Measurements from ENCODE around the gene ANAPC2.

Gene ANAPC2, protein sequence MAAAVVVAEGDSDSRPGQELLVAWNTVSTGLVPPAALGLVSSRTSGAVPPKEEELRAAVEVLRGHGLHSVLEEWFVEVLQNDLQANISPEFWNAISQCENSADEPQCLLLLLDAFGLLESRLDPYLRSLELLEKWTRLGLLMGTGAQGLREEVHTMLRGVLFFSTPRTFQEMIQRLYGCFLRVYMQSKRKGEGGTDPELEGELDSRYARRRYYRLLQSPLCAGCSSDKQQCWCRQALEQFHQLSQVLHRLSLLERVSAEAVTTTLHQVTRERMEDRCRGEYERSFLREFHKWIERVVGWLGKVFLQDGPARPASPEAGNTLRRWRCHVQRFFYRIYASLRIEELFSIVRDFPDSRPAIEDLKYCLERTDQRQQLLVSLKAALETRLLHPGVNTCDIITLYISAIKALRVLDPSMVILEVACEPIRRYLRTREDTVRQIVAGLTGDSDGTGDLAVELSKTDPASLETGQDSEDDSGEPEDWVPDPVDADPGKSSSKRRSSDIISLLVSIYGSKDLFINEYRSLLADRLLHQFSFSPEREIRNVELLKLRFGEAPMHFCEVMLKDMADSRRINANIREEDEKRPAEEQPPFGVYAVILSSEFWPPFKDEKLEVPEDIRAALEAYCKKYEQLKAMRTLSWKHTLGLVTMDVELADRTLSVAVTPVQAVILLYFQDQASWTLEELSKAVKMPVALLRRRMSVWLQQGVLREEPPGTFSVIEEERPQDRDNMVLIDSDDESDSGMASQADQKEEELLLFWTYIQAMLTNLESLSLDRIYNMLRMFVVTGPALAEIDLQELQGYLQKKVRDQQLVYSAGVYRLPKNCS

GRCh38 chr9:137188490-137189296 is at the start of gene ANAPC2, which contains the start of gene SSNA1:
Gene ANAPC2, minus strand, starts transcription at chr9:137188560. Its CDS starts 28 bp downstream, at chr9:137188532.
Gene SSNA1, plus strand, starts transcription at chr9:137188676. Its CDS starts 51 bp downstream, at chr9:137188727.
- DNase-seq (ENCODE audit: low read depth) = peak; percentile 91
- peak within 1 kb of the TSS; percentile 96 for H3K4me3 ChIP-seq (ENCODE audit: low read length)
- peak; percentile 42 for TF ChIP-seq CTCF (conservative IDR thresholded peaks at IDR 0.05; ENCODE audit: low read length)

GRCh38 chr9:137236936-137237421 is 48.6 kb upstream of the ANAPC2 start:
- no peak for TF ChIP-seq CTCF (conservative IDR thresholded peaks at IDR 0.05; ENCODE audit: low read length)
- H3K4me3 ChIP-seq (ENCODE audit: low read length) = no peak overlapping the region
- DNase-seq (ENCODE audit: low read depth) = no peak

DNA sequence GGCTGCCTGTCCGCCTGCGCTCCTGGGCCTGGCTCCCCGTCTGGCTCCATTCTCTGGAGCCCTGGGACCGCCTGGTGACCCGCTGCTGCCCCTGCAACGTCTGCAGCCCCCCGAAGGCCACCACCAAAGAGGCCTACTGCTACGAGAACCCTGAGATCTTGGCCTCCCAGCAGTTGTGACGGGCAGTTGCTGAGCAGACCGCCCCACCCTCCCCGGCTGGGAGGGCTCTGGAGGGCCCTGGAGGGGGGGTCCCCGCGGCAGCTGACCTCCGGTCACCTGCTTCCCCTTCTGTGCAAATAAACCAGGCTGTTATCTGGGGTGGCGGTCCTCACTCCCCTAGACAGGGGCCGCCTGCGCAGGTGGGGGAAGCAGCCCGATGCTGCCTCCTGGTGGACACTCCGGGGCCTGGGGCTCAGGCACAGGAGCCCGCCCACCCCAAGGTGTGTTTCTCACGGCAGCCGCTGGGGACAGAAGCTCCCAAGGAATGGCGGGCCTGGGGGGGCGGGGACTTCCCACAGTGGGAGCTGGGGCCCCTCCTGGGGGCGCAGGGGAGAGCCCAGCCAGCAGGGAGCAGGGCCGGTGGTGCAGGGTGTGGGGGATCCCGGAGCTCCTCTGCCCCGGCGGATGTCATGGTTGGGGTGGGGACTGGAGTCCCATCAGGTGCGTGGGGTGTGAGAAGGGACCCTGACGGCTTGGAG is 48.0 kb upstream of the ANAPC2 start:
- peak; percentile 74 for TF ChIP-seq CTCF (conservative IDR thresholded peaks at IDR 0.05; ENCODE audit: low read length)
- peak; percentile 62 for DNase-seq (ENCODE audit: low read depth)
- H3K4me3 ChIP-seq (ENCODE audit: low read length) = no peak overlapping the region

GRCh38 chr9:137235424-137236237 is 47.3 kb upstream of the ANAPC2 start:
- TF ChIP-seq CTCF (conservative IDR thresholded peaks at IDR 0.05; ENCODE audit: low read length) = 0 out of 2 replicates have a peak, but pooled peaks have one; percentile 4
- no peak overlapping the region for H3K4me3 ChIP-seq (ENCODE audit: low read length)
- DNase-seq (ENCODE audit: low read depth) = no peak

DNA sequence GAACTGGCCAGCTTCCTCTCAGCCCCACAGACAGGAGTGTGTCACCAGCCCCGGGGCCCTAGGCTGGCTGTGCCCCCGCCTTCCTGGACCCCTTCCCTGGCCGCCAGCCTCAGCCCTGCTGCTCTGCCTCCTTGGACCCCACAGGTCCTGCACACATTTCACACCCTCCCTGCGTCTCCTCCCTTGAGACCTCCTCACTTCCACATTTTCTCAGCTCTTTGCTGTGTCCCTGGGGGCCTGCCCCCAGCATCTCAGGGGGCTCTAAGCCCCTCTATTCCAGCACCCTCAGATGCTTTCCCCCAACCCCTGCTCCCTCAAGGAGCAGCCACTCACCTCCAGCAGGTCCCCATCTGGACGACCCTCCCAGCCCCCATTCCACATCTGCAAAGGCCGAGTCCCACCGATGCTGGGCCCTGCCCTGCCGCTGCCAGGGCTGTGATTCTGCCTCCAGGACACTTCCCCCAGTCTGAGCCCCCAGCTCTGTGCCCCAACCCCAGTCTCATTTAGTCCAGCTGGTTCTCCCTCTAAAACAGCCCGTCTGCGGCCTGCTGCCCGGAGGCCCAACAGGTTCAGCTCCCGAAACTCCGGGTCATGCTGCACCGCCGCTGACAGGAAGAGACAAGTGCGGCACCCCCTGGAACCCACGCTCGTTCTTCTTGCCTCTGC is 46.5 kb upstream of the ANAPC2 start:
- no peak for DNase-seq (ENCODE audit: low read depth)
- H3K4me3 ChIP-seq (ENCODE audit: low read length) = no peak overlapping the region
- no peak for TF ChIP-seq CTCF (conservative IDR thresholded peaks at IDR 0.05; ENCODE audit: low read length)

Measured in AG10803 (cell line).